GM19438 (cell line): ENCODE measurements around the gene FIBP.
"Not testable (repeated sequence)": the region's sequence is repeated elsewhere in the genome, so short reads cannot be mapped to it uniquely, and the experiment has no call there.

Experiments used
- ATAC-seq: cut with Tn5 transposase; IDR thresholded peaks from one replicate; pipeline ENCODE4 v1.9.1; 2021; ENCODE audit warnings: low read depth; ENCODE audit not compliant: unreplicated experiment

FIBP gene

DNA sequence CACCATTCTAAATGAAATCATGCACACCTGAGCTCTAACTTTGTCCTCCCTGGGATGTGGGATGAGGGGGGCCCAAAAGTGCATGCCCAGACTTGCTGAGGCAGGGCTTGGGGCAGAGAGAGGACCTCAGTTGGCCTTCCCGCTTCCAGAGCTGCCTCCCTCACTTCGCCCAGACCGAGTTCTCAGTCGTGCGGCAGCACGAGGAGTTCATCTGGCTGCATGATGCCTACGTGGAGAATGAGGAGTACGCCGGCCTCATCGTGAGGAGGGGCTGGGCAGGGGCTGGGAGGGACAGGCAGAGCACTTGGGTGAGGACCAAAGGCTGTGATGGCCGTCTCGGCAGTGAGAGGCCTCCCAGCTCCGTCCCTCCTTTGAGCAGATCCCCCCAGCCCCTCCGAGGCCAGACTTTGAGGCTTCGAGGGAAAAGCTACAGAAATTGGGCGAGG is 38.5 kb downstream of the FIBP start:
- no peak for ATAC-seq

- ATAC-seq = no peak
Observed at GRCh38 chr11:65849366-65849765, 38.9 kb downstream of the FIBP start.

GRCh38 chr11:65848693-65849092 is 39.6 kb downstream of the FIBP start:
- not testable (repeated sequence) for ATAC-seq

DNA sequence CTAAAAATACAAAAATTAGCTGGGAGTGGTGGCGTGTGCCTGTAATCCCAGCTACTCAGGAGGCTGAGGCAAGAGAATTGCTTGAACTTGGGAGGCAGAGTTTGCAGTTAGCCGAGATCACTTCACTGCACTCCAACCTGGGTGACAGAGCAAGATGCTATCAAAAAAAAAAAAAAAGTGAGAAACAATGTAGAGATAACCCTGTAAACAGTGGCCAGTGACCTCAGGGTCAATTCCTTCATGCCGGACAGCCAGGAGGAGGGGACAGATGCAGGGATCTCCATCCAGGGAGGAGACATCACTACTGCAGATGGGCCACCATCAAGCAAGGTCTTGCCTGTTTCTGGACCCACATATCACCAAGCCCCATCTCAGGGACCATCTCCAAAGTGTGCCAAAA is 40.5 kb downstream of the FIBP start:
- no peak for ATAC-seq

- no peak for ATAC-seq
Observed at GRCh38 chr11:65844231-65844872, 43.9 kb downstream of the FIBP start.

DNA sequence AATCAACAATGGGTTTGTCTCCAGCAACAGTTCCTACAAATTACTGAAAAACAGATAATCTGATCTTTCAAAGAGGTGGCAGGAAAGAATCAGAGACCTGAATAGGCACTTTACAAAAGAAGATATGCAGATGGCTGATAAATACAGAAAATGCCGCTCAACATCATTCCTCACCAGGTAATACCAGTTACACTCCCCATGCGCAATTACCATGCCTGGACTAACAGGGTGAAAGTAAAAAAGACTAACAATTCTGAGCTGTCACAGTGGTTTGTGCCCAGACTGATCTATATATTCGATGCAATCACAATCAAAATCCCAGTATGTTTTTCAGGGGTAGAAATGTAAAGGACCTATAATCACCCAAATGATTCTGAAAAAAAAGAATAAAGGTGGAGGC is 44.5 kb downstream of the FIBP start:
- ATAC-seq = no peak

DNA sequence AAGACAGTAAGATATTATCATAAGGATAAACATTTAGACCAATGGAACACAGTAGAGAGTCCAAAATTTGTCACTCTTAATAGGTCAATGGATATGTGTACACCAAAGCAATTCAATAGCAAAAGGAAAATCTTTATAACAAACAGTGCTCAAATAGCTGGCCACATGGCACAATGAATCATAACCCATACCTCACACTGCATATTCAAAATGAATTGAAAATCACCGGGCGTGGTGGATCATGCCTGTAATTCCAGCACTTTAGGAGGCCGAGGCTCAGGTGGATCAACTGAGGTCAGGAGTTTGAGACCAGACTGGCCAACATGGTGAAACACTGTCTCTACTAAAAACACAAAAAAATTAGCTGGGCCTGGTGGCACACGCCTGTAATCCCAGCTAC is 46.1 kb downstream of the FIBP start:
- no peak for ATAC-seq

DNA sequence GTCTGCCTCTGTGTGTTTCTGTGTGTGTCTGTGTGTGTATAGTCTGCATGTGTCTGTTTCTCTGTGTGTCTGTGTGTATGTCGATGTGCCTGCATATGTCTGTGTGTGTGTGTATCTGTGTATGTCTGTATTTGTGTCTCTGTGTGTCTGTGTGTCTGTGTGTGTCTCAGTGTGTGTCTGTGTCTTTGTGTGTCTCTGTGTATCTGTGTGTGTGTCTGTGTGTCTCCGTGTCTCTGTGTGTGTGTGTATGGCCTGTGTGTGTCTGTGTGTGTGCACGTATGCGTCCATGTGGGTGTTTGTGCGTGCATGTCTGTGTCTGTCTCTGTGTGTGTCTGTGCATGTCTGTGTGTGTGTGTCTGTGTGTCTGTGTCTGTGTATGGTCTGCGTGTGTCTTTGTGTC is 54.1 kb downstream of the FIBP start:
- ATAC-seq = no peak
